ENCODE data around the gene CFAP74.

DNA sequence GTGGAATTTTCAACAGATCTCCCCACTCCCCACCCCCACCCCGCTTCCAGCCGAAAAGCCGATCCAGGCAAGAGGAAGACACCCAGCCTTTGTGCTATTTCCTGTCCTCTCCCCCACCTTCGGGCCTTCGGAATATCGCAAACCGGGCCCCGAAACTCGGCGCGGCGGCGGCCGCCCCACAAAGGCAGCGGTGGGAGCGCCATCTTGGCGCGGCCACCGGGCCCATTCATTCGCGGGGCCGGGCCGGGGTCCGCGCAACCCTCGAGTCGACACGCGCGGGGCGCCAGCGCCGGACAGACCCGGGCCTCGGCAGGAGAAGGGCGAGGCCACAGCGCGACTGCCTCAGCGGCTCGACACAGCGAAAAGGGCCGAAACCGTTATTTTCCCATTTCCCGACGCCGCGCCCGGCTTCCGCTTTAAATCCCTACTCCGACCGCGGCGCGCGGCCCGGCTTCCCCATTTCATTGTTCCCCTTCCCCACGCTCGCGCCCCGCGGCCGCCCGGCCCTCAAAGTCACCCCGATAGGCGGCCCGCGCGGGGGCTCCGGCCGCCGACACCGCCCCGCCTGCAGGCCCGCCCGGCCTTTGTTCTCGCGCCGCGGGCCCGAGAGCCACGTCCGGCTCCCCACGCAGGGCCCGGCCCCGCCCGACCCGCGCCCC, 113.6 kb downstream of the CFAP74 start:
- TF ChIP-seq, protein P1, sequence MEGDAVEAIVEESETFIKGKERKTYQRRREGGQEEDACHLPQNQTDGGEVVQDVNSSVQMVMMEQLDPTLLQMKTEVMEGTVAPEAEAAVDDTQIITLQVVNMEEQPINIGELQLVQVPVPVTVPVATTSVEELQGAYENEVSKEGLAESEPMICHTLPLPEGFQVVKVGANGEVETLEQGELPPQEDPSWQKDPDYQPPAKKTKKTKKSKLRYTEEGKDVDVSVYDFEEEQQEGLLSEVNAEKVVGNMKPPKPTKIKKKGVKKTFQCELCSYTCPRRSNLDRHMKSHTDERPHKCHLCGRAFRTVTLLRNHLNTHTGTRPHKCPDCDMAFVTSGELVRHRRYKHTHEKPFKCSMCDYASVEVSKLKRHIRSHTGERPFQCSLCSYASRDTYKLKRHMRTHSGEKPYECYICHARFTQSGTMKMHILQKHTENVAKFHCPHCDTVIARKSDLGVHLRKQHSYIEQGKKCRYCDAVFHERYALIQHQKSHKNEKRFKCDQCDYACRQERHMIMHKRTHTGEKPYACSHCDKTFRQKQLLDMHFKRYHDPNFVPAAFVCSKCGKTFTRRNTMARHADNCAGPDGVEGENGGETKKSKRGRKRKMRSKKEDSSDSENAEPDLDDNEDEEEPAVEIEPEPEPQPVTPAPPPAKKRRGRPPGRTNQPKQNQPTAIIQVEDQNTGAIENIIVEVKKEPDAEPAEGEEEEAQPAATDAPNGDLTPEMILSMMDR (IDR thresholded peaks at IDR 0.05), result no peak
- TF ChIP-seq POLR2A (IDR thresholded peaks at IDR 0.05), result no peak

Measured in thyroid gland (tissue), 4 donors.